Adrenal gland (tissue), 12 donors: ENCODE results near the gene NKX2-8. TPM values are rescaled to one million over a fixed set of nuclear protein-coding genes. Genes with fewer than 3 reads are reported as not detected.

ENCODE experiments used
- DNase-seq, 7 donors: peaks; one replicate each; pipeline ENCODE4 v3.0.0-alpha.2; 2019 to 2020
- H3K27ac ChIP-seq, 5 donors: fragments of 200-600 bp; sonication (generic) in 4 of 5; 1 replicate in 3 of 5; 2 replicates in 2 of 5; pipeline versions ENCODE4 v1.5.1 to v1.8.0; 2016 to 2020; ENCODE audit warnings: mild to moderate bottlenecking in 1 of 5
- H3K27me3 ChIP-seq: fragments of 200-600 bp; 2 replicates; pipeline ENCODE4 v1.8.0; 2021
- H3K36me3 ChIP-seq, 2 donors: fragments of 200-600 bp; replicated peaks in 1 of 2; 1 replicate in 1 of 2; 2 replicates in 1 of 2; pipeline versions ENCODE4 v1.5.1 to v1.8.0; 2018 to 2022
- H3K4me1 ChIP-seq, 2 donors: fragments of 200-600 bp; replicated peaks in 1 of 2; 1 replicate in 1 of 2; 2 replicates in 1 of 2; pipeline versions ENCODE4 v1.5.1 to v1.8.0; 2018 to 2021
- H3K4me3 ChIP-seq, 4 donors: fragments of 200-600 bp; sonication (generic) in 3 of 4; one replicate each; pipeline ENCODE4 v1.5.1; 2016 to 2018
- H3K9me3 ChIP-seq, 3 donors: fragments of 200-600 bp; sonication (generic) in 1 of 3; replicated peaks in 1 of 3; 1 replicate in 2 of 3; 2 replicates in 1 of 3; pipeline versions ENCODE4 v1.5.1 to v1.8.0; 2016 to 2021
- POLR2A ChIP-seq, 2 donors: fragments of 450-650 bp; IDR thresholded peaks; one replicate each; pipeline ENCODE4 v1.6.1; 2017; ENCODE audit warnings: antibody characterized with exemption in 2 of 2, mild to moderate bottlenecking in 2 of 2, moderate library complexity in 1 of 2
- WGBS, 4 donors: extraction: QIAGEN DNeasy Blood & Tissue Kit in 2 of 4; methylation state at CpG; one replicate each; pipeline versions ENCODE4 v1.1.5 to v1.1.7; 2013 to 2017; 5-methylcytosine and 5-hydroxymethylcytosine counted together
- intact Hi-C, 2 donors: fragments of 100-400 bp; cut with DNase I; formaldehyde crosslinking; loops; one replicate each; pipeline versions ENCODE4 v1.14.1 to v1.15.0; 2022 to 2023
- polyA plus RNA-seq, 3 donors: library from polyadenylated mRNA; stranded (reverse); fragments of 200-250 nt in 2 of 3; fragments of 350-450 nt in 1 of 3; fragmentation: Illumina TruSeq in 1 of 3; extraction: RNeasy Lipid Tissue Mini Kit (QIAGEN cat#74804) in 1 of 3; gene quantifications; one replicate each; pipeline ENCODE4 v1.2.3, GENCODE V29; 2013 to 2014
- total RNA-seq, 9 donors: library from RNA; depleted of rRNA in 4 of 9; stranded (reverse); fragments of >200 nt in 4 of 9; fragments of 120-200 nt in 1 of 9; fragmentation: NEBNext Ultra II Directional in 1 of 9; extraction: Animal tissue kit (Norgen Biotek cat#: 25700) in 1 of 9; gene quantifications; one replicate each; pipeline versions ENCODE4 v1.1.0 to v1.2.4, GENCODE V29; 2013 to 2023
- TF ChIP-seq, protein P1 (sequence below), 6 experiments: fragments of 450-650 bp in 4 of 6; fragments of 200-600 bp in 2 of 6; sonication (generic) in 1 of 6; IDR thresholded peaks; 1 replicate in 5 of 6; 2 replicates in 1 of 6; pipeline versions ENCODE4 v1.5.1 to v1.8.0; 2016 to 2021; ENCODE audit warnings: antibody characterized with exemption in 6 of 6, mild to moderate bottlenecking in 2 of 6, moderate library complexity in 1 of 6
- donor health status: healthy with polysubstance abuse.
- donor health status: Bipolar disorder and iron deficiency.
- donor health status: DM: yes; HTN: yes; CAD: no.
- donor health status: DM: no; HTN: no; CAD: no.
- donor health status: DM: no; HTN: no; CAD: no.
- donor health status: DM: yes; HTN: yes; CAD: no.

NKX2-8 gene
- total and polyA plus RNA-seq, 12 donors, result not detected

DNA sequence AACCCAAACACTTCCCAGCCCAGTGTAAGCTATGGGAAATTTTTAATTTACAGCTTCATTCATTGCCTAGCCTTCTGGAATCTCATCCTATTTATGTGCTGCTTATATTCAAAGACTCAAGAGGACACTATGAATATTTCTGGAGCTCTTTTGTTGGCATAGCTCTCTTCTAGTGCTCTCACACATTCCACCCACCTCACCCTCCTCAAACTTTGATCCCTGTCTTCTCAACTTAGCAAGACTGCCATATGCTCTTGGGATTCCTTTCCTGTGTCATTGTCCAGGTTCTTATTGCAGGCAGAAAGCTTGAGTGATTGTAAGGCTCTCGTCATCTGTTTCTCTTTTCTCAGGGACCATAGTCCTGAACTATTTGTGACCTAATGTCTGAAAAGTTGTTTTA is 44.4 kb downstream of the NKX2-8 start:
- H3K27ac ChIP-seq, result no peak overlapping the region
- DNase-seq, result no peak
- 54 to 69% (median 61%) methylated on average over 1 of the region's 1 CpG for WGBS, 4 donors
- TF ChIP-seq, protein P1, sequence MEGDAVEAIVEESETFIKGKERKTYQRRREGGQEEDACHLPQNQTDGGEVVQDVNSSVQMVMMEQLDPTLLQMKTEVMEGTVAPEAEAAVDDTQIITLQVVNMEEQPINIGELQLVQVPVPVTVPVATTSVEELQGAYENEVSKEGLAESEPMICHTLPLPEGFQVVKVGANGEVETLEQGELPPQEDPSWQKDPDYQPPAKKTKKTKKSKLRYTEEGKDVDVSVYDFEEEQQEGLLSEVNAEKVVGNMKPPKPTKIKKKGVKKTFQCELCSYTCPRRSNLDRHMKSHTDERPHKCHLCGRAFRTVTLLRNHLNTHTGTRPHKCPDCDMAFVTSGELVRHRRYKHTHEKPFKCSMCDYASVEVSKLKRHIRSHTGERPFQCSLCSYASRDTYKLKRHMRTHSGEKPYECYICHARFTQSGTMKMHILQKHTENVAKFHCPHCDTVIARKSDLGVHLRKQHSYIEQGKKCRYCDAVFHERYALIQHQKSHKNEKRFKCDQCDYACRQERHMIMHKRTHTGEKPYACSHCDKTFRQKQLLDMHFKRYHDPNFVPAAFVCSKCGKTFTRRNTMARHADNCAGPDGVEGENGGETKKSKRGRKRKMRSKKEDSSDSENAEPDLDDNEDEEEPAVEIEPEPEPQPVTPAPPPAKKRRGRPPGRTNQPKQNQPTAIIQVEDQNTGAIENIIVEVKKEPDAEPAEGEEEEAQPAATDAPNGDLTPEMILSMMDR (IDR thresholded peaks at IDR 0.05), result no peak
- no peak for TF ChIP-seq POLR2A (IDR thresholded peaks at IDR 0.05)
- no peak overlapping the region for H3K4me3 ChIP-seq
- no peaks in the 10 kb centered on the region for H3K27me3 ChIP-seq
- H3K9me3 ChIP-seq, result no peaks in the 10 kb centered on the region
- intact Hi-C loops, result no loop called here
- no peaks in the 10 kb centered on the region for H3K36me3 ChIP-seq
- H3K4me1 ChIP-seq, result no peaks in the 10 kb centered on the region

Other genes starting within 250 kb of the NKX2-8 start
- under 1 TPM in 3 of 9 donors, not detected in 6; 0.11 to 0.87 (median 0.15) TPM for gene NKX2-1, start 62.4 kb downstream of the NKX2-8 start, total RNA-seq
- gene NKX2-1, start 62.4 kb downstream of the NKX2-8 start, polyA plus RNA-seq, result not detected
- gene PAX9, start 79.2 kb upstream of the NKX2-8 start, total RNA-seq, result not detected
- under 1 TPM in 2 of 3 donors, not detected in 1; under 0.01 to 0.04 TPM for gene PAX9, start 79.2 kb upstream of the NKX2-8 start, polyA plus RNA-seq